HG02571 (cell line): ENCODE measurements around the gene HEATR5B.
A peak's percentile ranks its signal among the peaks of the same experiment; 100 is the strongest.
"Not testable (repeated sequence)": the region's sequence is repeated elsewhere in the genome, so short reads cannot be mapped to it uniquely, and the experiment has no call there.

Source experiments
- ATAC-seq: cut with Tn5 transposase; IDR thresholded peaks from one replicate; pipeline ENCODE4 v1.9.1; 2021; ENCODE audit warnings: mild to moderate bottlenecking, moderate library complexity; ENCODE audit not compliant: unreplicated experiment

Gene HEATR5B

GRCh38 chr2:36988008-36988407 is 96.2 kb downstream of the HEATR5B start:
- ATAC-seq, result no peak

- no peak for ATAC-seq
Observed at GRCh38 chr2:36982467-36982866, 101.7 kb downstream of the HEATR5B start.

GRCh38 chr2:36981911-36982310 is 102.3 kb downstream of the HEATR5B start:
- ATAC-seq, result no peak

GRCh38 chr2:36979007-36979406 is 105.2 kb downstream of the HEATR5B start:
- not testable (repeated sequence) for ATAC-seq

- ATAC-seq, result no peak
Observed at GRCh38 chr2:36976065-36976464, 108.1 kb downstream of the HEATR5B start.

- ATAC-seq, result no peak
Observed at GRCh38 chr2:36975306-36975705, 108.9 kb downstream of the HEATR5B start.

GRCh38 chr2:36973320-36973719 is 110.9 kb downstream of the HEATR5B start:
- ATAC-seq, result no peak

GRCh38 chr2:36971990-36972389 is 112.2 kb downstream of the HEATR5B start:
- no peak for ATAC-seq

GRCh38 chr2:36967236-36967876 is 116.8 kb downstream of the HEATR5B start:
- no peak for ATAC-seq

GRCh38 chr2:36966370-36967235 is 117.6 kb downstream of the HEATR5B start, which contains the start of gene STRN:
Gene STRN (minus strand): TSS chr2:36966536. CDS start chr2:36966463, 73 bp downstream.
- ATAC-seq, result peak; percentile 98

- ATAC-seq, result peak; percentile 30
Observed at GRCh38 chr2:36965751-36966369, 118.3 kb downstream of the HEATR5B start.

- no peak for ATAC-seq
Observed at GRCh38 chr2:36965206-36965605, 119.0 kb downstream of the HEATR5B start.

GRCh38 chr2:36964496-36965058 is 119.6 kb downstream of the HEATR5B start:
- no peak for ATAC-seq

- no peak for ATAC-seq
Observed at GRCh38 chr2:36963734-36964133, 120.4 kb downstream of the HEATR5B start.

GRCh38 chr2:36963106-36963505 is 121.1 kb downstream of the HEATR5B start:
- ATAC-seq, result no peak

GRCh38 chr2:36960773-36961172 is 123.4 kb downstream of the HEATR5B start:
- no peak for ATAC-seq

GRCh38 chr2:36960005-36960675 is 124.0 kb downstream of the HEATR5B start:
- no peak for ATAC-seq

GRCh38 chr2:36954977-36955607 is 129.1 kb downstream of the HEATR5B start:
- no peak for ATAC-seq

GRCh38 chr2:36952748-36953197 is 131.4 kb downstream of the HEATR5B start:
- ATAC-seq, result no peak

- no peak for ATAC-seq
Observed at GRCh38 chr2:36951574-36951973, 132.6 kb downstream of the HEATR5B start.
